GM12801 (cell line): Measurements from ENCODE around the gene FIGLA.

ENCODE experiments used
- CTCF ChIP-seq: IDR thresholded peaks from one replicate; pipeline ENCODE4 v1.5.1; 2011; ENCODE audit warnings: control low read depth; ENCODE audit not compliant: insufficient read length; ENCODE audit errors: extremely low read depth

FIGLA gene

GRCh38 chr2:70738159-70738558, 52.3 kb downstream of the FIGLA start:
- TF ChIP-seq CTCF = no peak

- no peak for TF ChIP-seq CTCF
Measured at GRCh38 chr2:70735071-70735470, 55.4 kb downstream of the FIGLA start.

GRCh38 chr2:70733646-70734180, 56.7 kb downstream of the FIGLA start:
- TF ChIP-seq CTCF = no peak

- no peak for TF ChIP-seq CTCF
Measured at GRCh38 chr2:70732766-70733645, 57.4 kb downstream of the FIGLA start.

GRCh38 chr2:70730730-70731129, 59.7 kb downstream of the FIGLA start:
- TF ChIP-seq CTCF = no peak

GRCh38 chr2:70729647-70730046, 60.8 kb downstream of the FIGLA start:
- TF ChIP-seq CTCF = no peak

- TF ChIP-seq CTCF = no peak
Measured at GRCh38 chr2:70728128-70728527, 62.3 kb downstream of the FIGLA start.
